Keratinocyte (primary cell): ENCODE measurements around the gene GREM1. TPM values are rescaled to one million over a fixed set of nuclear protein-coding genes. Genes with fewer than 3 reads are reported as not detected.

ENCODE experiments used
- DNase-seq: peaks from one replicate; pipeline ENCODE4 v3.0.0-alpha.2; 2011; ENCODE audit warnings: low read depth, missing footprints, low spot score
- FAIRE-seq: peaks from 2 replicates; lab custom pipeline; 2011; peaks lifted over from hg19 to GRCh38; lab: Jason Lieb, UNC
- H2AFZ ChIP-seq: 2 replicates; pipeline ENCODE4 v1.6.0; 2012; ENCODE audit warnings: low read length, control low read depth, inconsistent platforms; ENCODE audit not compliant: control insufficient read depth
- H3K27ac ChIP-seq: 2 replicates; pipeline ENCODE4 v1.5.1; 2011; ENCODE audit warnings: low read length; ENCODE audit not compliant: control insufficient read depth, insufficient read depth
- H3K27me3 ChIP-seq: 3 replicates; pipeline ENCODE4 v1.6.0; 2011; ENCODE audit warnings: low read length; ENCODE audit not compliant: control insufficient read depth, insufficient read depth; ENCODE audit errors: extremely low read depth
- H3K36me3 ChIP-seq, 2 experiments: 2 replicates in 1 of 2; 3 replicates in 1 of 2; pipeline ENCODE4 v1.5.1; 2011; ENCODE audit warnings: low read length in 2 of 2, mild to moderate bottlenecking in 1 of 2; ENCODE audit not compliant: control insufficient read depth in 2 of 2, insufficient read depth in 2 of 2; ENCODE audit errors: extremely low read depth in 1 of 2
- H3K4me1 ChIP-seq: 3 replicates; pipeline ENCODE4 v1.5.1; 2011; ENCODE audit warnings: low read length; ENCODE audit not compliant: control insufficient read depth, insufficient read depth; ENCODE audit errors: extremely low read depth
- H3K4me2 ChIP-seq: 3 replicates; pipeline ENCODE4 v1.6.0; 2011; ENCODE audit warnings: low read depth, low read length; ENCODE audit not compliant: control insufficient read depth, insufficient read depth; ENCODE audit errors: extremely low read depth
- H3K4me3 ChIP-seq, 3 experiments: fragments of 200-600 bp in 1 of 3; sonication (generic) in 1 of 3; 2 replicates in 2 of 3; 3 replicates in 1 of 3; pipeline ENCODE4 v1.5.1; 2011 to 2016; ENCODE audit warnings: low read length in 3 of 3, mild to moderate bottlenecking in 3 of 3, control low read depth in 2 of 3, inconsistent platforms in 1 of 3, low read depth in 1 of 3, mixed read lengths in 1 of 3, mixed run types in 1 of 3, moderate library complexity in 1 of 3; ENCODE audit not compliant: control insufficient read depth in 2 of 3, insufficient read depth in 2 of 3; ENCODE audit errors: extremely low read depth in 1 of 3
- H3K79me2 ChIP-seq: 2 replicates; pipeline ENCODE4 v1.6.0; 2012; ENCODE audit warnings: low read length; ENCODE audit not compliant: control insufficient read depth, insufficient read depth
- H3K9ac ChIP-seq: 3 replicates; pipeline ENCODE4 v1.6.0; 2011; ENCODE audit warnings: low read length; ENCODE audit not compliant: control insufficient read depth, insufficient read depth; ENCODE audit errors: extremely low read depth
- H3K9me1 ChIP-seq: 3 replicates; pipeline ENCODE4 v1.6.0; 2011; ENCODE audit warnings: low read length; ENCODE audit not compliant: control insufficient read depth, insufficient read depth; ENCODE audit errors: extremely low read depth
- H3K9me3 ChIP-seq: 2 replicates; pipeline ENCODE4 v1.5.1; 2012; ENCODE audit warnings: low read depth, low read length; ENCODE audit not compliant: control insufficient read depth
- H4K20me1 ChIP-seq: 3 replicates; pipeline ENCODE4 v1.6.0; 2011; ENCODE audit warnings: low read length; ENCODE audit not compliant: control insufficient read depth, insufficient read depth; ENCODE audit errors: extremely low read depth
- EZH2 ChIP-seq: IDR thresholded peaks from one replicate; pipeline ENCODE4 v1.6.1; 2012; ENCODE audit warnings: inconsistent platforms, mild to moderate bottlenecking, low read length, moderate library complexity
- dilution Hi-C: fragments of 300-500 bp; cut with MboI; formaldehyde crosslinking; loops from one replicate; pipeline ENCODE4 v1.7.0; 2020; ENCODE audit warnings: low sequenced_read_pairs; ENCODE audit not compliant: extremely low pct_ligation_motif_present
- polyA plus RNA-seq, 5 experiments: library from polyadenylated mRNA; depleted of rRNA in 3 of 5; stranded (reverse) in 3 of 5; stranded (forward) in 1 of 5; unstranded in 1 of 5; fragments of >200 nt; gene quantifications; 1 replicate in 1 of 5; 2 replicates in 3 of 5; 3 replicates in 1 of 5; pipeline versions ENCODE4 v1.2.1 to v1.2.3, GENCODE V29; 2011 to 2012; ENCODE audit warnings: missing spikeins in 2 of 5, low read depth in 1 of 5, low replicate concordance in 1 of 5
- TF ChIP-seq, protein P1 (sequence below), 3 experiments: IDR thresholded peaks in 1 of 3; conservative IDR thresholded peaks in 1 of 3; optimal IDR thresholded peaks in 1 of 3; 2 replicates in 2 of 3; 3 replicates in 1 of 3; pipeline versions ENCODE3 to v1.5.1; 2011; ENCODE audit warnings: low read length in 3 of 3, mild to moderate bottlenecking in 3 of 3, moderate library complexity in 2 of 3, control low read depth in 1 of 3, inconsistent platforms in 1 of 3; ENCODE audit not compliant: insufficient read depth in 2 of 3; ENCODE audit errors: extremely low read depth in 1 of 3

GREM1 gene
- polyA plus RNA-seq, 1 donor (not counting 4 experiments of a cell fraction or from before 2014, with no cell fraction given): 0.04 TPM

DNA sequence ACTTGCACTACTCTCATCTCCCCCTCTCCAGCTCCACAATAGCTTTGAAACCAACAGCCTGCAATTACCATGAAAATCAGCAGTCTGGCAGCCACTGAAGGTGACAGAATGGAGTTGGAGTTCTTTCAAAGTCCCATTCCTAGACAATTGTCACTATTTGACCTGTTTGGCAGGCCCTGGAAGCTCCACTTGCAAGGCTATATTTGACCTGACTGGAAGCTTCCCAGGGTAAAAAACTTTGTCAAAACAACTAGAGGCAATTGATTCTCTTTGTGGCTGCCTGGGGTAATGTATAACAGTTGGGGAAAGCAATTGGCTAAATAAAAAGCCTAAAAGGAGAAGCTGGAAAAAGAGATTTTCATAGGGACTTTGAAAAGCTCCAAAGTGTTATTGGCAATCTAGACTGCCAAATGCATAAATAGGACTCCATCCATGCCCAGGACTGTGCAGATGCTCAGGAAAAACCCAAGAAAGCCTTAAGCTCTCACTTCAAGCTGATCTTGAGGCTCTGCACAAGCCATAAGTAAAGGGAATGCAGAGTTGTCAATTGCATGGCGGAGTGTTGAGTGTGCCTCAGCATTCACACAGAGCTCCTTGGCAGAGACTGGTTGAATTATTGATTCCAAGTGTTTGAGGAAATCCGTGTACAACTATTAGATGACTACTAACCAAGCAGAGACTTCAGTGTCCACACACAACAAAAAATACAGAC is 18.3 kb downstream of the GREM1 start:
- H3K9me3 ChIP-seq: no peaks in the 10 kb centered on the region
- FAIRE-seq (no peak), DNase-seq (no peak)
- H3K9me1 ChIP-seq: no peaks in the 10 kb centered on the region
- no peaks in the 10 kb centered on the region for H3K79me2 ChIP-seq
- no peaks in the 10 kb centered on the region for H3K4me1 ChIP-seq
- H4K20me1 ChIP-seq: no peaks in the 10 kb centered on the region
- no peak overlapping the region for H3K27ac ChIP-seq
- no peak overlapping the region for H3K9ac ChIP-seq
- H3K4me3 ChIP-seq: no peak overlapping the region
- dilution Hi-C loops: no loop called here
- no peaks in the 10 kb centered on the region for H3K36me3 ChIP-seq
- no peak for TF ChIP-seq EZH2
- TF ChIP-seq, protein P1, sequence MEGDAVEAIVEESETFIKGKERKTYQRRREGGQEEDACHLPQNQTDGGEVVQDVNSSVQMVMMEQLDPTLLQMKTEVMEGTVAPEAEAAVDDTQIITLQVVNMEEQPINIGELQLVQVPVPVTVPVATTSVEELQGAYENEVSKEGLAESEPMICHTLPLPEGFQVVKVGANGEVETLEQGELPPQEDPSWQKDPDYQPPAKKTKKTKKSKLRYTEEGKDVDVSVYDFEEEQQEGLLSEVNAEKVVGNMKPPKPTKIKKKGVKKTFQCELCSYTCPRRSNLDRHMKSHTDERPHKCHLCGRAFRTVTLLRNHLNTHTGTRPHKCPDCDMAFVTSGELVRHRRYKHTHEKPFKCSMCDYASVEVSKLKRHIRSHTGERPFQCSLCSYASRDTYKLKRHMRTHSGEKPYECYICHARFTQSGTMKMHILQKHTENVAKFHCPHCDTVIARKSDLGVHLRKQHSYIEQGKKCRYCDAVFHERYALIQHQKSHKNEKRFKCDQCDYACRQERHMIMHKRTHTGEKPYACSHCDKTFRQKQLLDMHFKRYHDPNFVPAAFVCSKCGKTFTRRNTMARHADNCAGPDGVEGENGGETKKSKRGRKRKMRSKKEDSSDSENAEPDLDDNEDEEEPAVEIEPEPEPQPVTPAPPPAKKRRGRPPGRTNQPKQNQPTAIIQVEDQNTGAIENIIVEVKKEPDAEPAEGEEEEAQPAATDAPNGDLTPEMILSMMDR (optimal IDR thresholded peaks at IDR 0.05 in 1 of 3, IDR thresholded peaks at IDR 0.05 in 1 of 3, conservative IDR thresholded peaks at IDR 0.05 in 1 of 3; ENCODE audit: extremely low read depth in 1 of 3, insufficient read depth in 2 of 3, low read length in 3 of 3): no peak
- H3K27me3 ChIP-seq: peaks cover 2% of the 10 kb centered on the region
- H2AFZ ChIP-seq: no peak overlapping the region
- H3K4me2 ChIP-seq: no peak overlapping the region

DNA sequence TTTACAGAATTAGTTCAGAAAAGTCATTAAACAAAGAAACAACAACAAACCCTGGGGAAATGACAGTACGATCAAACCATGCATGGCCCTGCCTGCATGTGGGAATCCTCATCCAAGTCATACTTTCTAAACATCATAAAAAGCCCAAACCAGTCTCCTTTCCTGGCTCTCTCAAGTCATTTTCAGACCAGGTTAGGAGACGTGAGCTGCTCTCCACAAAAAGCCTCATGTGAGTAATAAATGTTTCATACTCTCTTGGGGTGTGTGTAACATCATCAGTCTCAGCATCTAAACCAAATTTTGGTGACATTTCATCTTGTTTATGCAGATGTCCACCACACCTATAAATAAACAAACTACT is 18.9 kb downstream of the GREM1 start:
- no peak for DNase-seq
- Histone ChIP-seq H3K9me1 (no peaks in the 10 kb centered on the region), H3K27me3 (peaks cover 2% of the 10 kb centered on the region), H3K4me2 (no peak overlapping the region), H4K20me1 (no peaks in the 10 kb centered on the region), H3K4me1 (no peaks in the 10 kb centered on the region), H3K27ac (no peak overlapping the region), H3K4me3 (no peak overlapping the region), H3K36me3 (no peaks in the 10 kb centered on the region), H3K79me2 (no peaks in the 10 kb centered on the region), H3K9me3 (no peaks in the 10 kb centered on the region), H2AFZ (no peak overlapping the region), H3K9ac (no peak overlapping the region)
- no peak for TF ChIP-seq EZH2
- TF ChIP-seq, protein P1 (optimal IDR thresholded peaks at IDR 0.05 in 1 of 3, IDR thresholded peaks at IDR 0.05 in 1 of 3, conservative IDR thresholded peaks at IDR 0.05 in 1 of 3; ENCODE audit: extremely low read depth in 1 of 3, insufficient read depth in 2 of 3, low read length in 3 of 3): no peak
- dilution Hi-C loops: no loop called here
- FAIRE-seq: no peak
